ENCODE measurements around the gene PIK3C2G.
"Not testable (repeated sequence)": the region's sequence is repeated elsewhere in the genome, so short reads cannot be mapped to it uniquely, and the experiment has no call there.

The PIK3C2G gene

GRCh38 chr12:18261273-18261672, at the start of gene PIK3C2G:
PIK3C2G (plus strand) TSS chr12:18261518; CDS start chr12:18282082, 20,564 bp downstream.
- no peak for DNase-seq (ENCODE audit: low read depth in 2 of 3, low spot score in 2 of 3)

GRCh38 chr12:18217966-18218365, 43.4 kb upstream of the PIK3C2G start:
- no peak for DNase-seq (ENCODE audit: low read depth in 2 of 3, low spot score in 2 of 3)

GRCh38 chr12:18221726-18222125, 39.6 kb upstream of the PIK3C2G start:
- no peak for DNase-seq (ENCODE audit: low read depth in 2 of 3, low spot score in 2 of 3)

GRCh38 chr12:18222699-18223098, 38.6 kb upstream of the PIK3C2G start:
- DNase-seq (ENCODE audit: low read depth in 2 of 3, low spot score in 2 of 3) = no peak

GRCh38 chr12:18224745-18225144, 36.6 kb upstream of the PIK3C2G start:
- DNase-seq (ENCODE audit: low read depth in 2 of 3, low spot score in 2 of 3) = no peak

- DNase-seq (ENCODE audit: low read depth in 2 of 3, low spot score in 2 of 3) = no peak
Measured at GRCh38 chr12:18239526-18239925, 21.8 kb upstream of the PIK3C2G start.

- no peak for DNase-seq (ENCODE audit: low read depth in 2 of 3, low spot score in 2 of 3)
Measured at GRCh38 chr12:18242380-18243089, 18.8 kb upstream of the PIK3C2G start.

GRCh38 chr12:18243238-18243637, 18.1 kb upstream of the PIK3C2G start:
- DNase-seq (ENCODE audit: low read depth in 2 of 3, low spot score in 2 of 3) = no peak

- DNase-seq (ENCODE audit: low read depth in 2 of 3, low spot score in 2 of 3) = no peak
Measured at GRCh38 chr12:18246066-18246465, 15.3 kb upstream of the PIK3C2G start.

- no peak for DNase-seq (ENCODE audit: low read depth in 2 of 3, low spot score in 2 of 3)
Measured at GRCh38 chr12:18250313-18250916, 10.9 kb upstream of the PIK3C2G start.

GRCh38 chr12:18254081-18254480, 7.2 kb upstream of the PIK3C2G start:
- no peak for DNase-seq (ENCODE audit: low read depth in 2 of 3, low spot score in 2 of 3)

GRCh38 chr12:18255004-18255403, 6.3 kb upstream of the PIK3C2G start:
- DNase-seq (ENCODE audit: low read depth in 2 of 3, low spot score in 2 of 3) = not testable (repeated sequence)

GRCh38 chr12:18257251-18257650, 4.1 kb upstream of the PIK3C2G start:
- DNase-seq (ENCODE audit: low read depth in 2 of 3, low spot score in 2 of 3) = no peak

- no peak for DNase-seq (ENCODE audit: low read depth in 2 of 3, low spot score in 2 of 3)
Measured at GRCh38 chr12:18258929-18259328, 2.4 kb upstream of the PIK3C2G start.

GRCh38 chr12:18259906-18260682, 1.2 kb upstream of the PIK3C2G start:
- no peak for DNase-seq (ENCODE audit: low read depth in 2 of 3, low spot score in 2 of 3)

- DNase-seq (ENCODE audit: low read depth in 2 of 3, low spot score in 2 of 3) = no peak
Measured at GRCh38 chr12:18261906-18262305, 588 bp downstream of the PIK3C2G start.

GRCh38 chr12:18262514-18262913, 1.2 kb downstream of the PIK3C2G start:
- DNase-seq (ENCODE audit: low read depth in 2 of 3, low spot score in 2 of 3) = no peak

- no peak for DNase-seq (ENCODE audit: low read depth in 2 of 3, low spot score in 2 of 3)
Measured at GRCh38 chr12:18264581-18265075, 3.3 kb downstream of the PIK3C2G start.

GRCh38 chr12:18267427-18268099, 6.2 kb downstream of the PIK3C2G start:
- no peak for DNase-seq (ENCODE audit: low read depth in 2 of 3, low spot score in 2 of 3)

- no peak for DNase-seq (ENCODE audit: low read depth in 2 of 3, low spot score in 2 of 3)
Measured at GRCh38 chr12:18270958-18271460, 9.7 kb downstream of the PIK3C2G start.

GRCh38 chr12:18275981-18276380, 14.7 kb downstream of the PIK3C2G start:
- no peak for DNase-seq (ENCODE audit: low read depth in 2 of 3, low spot score in 2 of 3)

Measured in activated CD8-positive, alpha-beta memory T cell treated with anti-CD3 and anti-CD28 coated beads for 48 hours (primary cell).